Measurements from ENCODE around the gene SPDYE6. TPM values are rescaled to one million over a fixed set of nuclear protein-coding genes. Genes with fewer than 3 reads are reported as not detected.
"Not testable (repeated sequence)": the region's sequence is repeated elsewhere in the genome, so short reads cannot be mapped to it uniquely, and the experiment has no call there.

Gene SPDYE6
- total RNA-seq = not detected in 2 replicates

GRCh38 chr7:102356344-102356743 lies at the start of gene SPDYE6:
Gene SPDYE6 (minus strand): TSS chr7:102356444. CDS start chr7:102356023, 421 bp downstream.
- not testable (repeated sequence) for DNase-seq (ENCODE audit: low read depth); H3K4me3 ChIP-seq (ENCODE audit: low read depth, low read length)

- not testable (repeated sequence) for H3K4me3 ChIP-seq (ENCODE audit: low read depth, low read length); DNase-seq (ENCODE audit: low read depth)
These were observed 48.6 kb upstream of the SPDYE6 start for GRCh38 chr7:102404862-102405188.

- TF ChIP-seq CTCF (IDR thresholded peaks at IDR 0.05; ENCODE audit: insufficient read depth, low read depth, low read length) = peak; percentile 73
- peak; percentile 51 for DNase-seq (ENCODE audit: low read depth)
- no peak overlapping the region for H3K4me3 ChIP-seq (ENCODE audit: low read depth, low read length)
These were observed 48.0 kb upstream of the SPDYE6 start for GRCh38 chr7:102404005-102404861.

- DNase-seq (ENCODE audit: low read depth) = no peak
- H3K4me3 ChIP-seq (ENCODE audit: low read depth, low read length) = no peak overlapping the region
- TF ChIP-seq CTCF (IDR thresholded peaks at IDR 0.05; ENCODE audit: insufficient read depth, low read depth, low read length) = no peak
These were observed 47.3 kb upstream of the SPDYE6 start for GRCh38 chr7:102403563-102403962.

- H3K4me3 ChIP-seq (ENCODE audit: low read depth, low read length) = no peak overlapping the region
- no peak for DNase-seq (ENCODE audit: low read depth)
- no peak for TF ChIP-seq CTCF (IDR thresholded peaks at IDR 0.05; ENCODE audit: insufficient read depth, low read depth, low read length)
These were observed 44.1 kb upstream of the SPDYE6 start for GRCh38 chr7:102400360-102400759.

GRCh38 chr7:102398543-102398942 lies 42.3 kb upstream of the SPDYE6 start:
- DNase-seq (ENCODE audit: low read depth) = no peak
- TF ChIP-seq CTCF (IDR thresholded peaks at IDR 0.05; ENCODE audit: insufficient read depth, low read depth, low read length) = no peak
- no peak overlapping the region for H3K4me3 ChIP-seq (ENCODE audit: low read depth, low read length)

GRCh38 chr7:102396710-102397019 lies 40.4 kb upstream of the SPDYE6 start:
- no peak for TF ChIP-seq CTCF (IDR thresholded peaks at IDR 0.05; ENCODE audit: insufficient read depth, low read depth, low read length)
- peak overlapping the region; percentile 97 for H3K4me3 ChIP-seq (ENCODE audit: low read depth, low read length)
- DNase-seq (ENCODE audit: low read depth) = no peak

Data from fibroblast of villous mesenchyme (primary cell).